ENCODE data around the gene HOXA13.

DNA sequence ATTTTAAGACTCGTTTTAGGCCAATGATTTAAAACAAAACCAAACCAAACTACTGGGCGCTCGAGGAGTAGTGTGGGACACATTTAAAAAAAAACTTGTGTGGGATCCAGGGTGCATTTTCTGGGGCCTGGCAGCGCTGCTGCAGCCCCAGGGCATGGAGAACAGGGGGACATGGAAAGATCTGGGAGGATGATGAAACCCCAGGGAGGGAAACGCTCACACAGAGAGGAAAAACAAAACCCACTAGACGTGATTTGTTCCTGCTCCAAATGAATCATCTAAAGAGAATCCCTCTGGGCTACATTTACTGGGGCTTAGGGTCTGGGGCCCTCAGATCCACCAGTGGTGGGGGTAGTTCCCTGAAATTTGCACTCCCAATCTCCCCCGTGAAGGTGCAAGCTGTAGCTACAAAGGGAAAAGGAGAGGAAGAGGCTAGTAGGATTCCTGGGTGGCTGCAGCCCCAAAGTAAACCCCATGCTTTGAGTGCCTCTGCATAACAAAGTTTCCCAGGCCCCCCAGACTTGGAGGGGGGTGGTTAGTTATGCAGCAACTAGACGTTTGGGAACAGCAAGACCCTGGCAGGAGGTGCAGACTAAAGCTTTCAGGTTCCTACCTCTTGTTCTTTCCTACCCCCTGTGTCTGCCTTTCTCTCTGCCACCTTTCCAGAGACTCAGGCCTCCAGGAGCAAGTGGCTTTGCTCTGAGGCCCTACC is 14.5 kb upstream of the HOXA13 start:
- TF ChIP-seq, protein P1, sequence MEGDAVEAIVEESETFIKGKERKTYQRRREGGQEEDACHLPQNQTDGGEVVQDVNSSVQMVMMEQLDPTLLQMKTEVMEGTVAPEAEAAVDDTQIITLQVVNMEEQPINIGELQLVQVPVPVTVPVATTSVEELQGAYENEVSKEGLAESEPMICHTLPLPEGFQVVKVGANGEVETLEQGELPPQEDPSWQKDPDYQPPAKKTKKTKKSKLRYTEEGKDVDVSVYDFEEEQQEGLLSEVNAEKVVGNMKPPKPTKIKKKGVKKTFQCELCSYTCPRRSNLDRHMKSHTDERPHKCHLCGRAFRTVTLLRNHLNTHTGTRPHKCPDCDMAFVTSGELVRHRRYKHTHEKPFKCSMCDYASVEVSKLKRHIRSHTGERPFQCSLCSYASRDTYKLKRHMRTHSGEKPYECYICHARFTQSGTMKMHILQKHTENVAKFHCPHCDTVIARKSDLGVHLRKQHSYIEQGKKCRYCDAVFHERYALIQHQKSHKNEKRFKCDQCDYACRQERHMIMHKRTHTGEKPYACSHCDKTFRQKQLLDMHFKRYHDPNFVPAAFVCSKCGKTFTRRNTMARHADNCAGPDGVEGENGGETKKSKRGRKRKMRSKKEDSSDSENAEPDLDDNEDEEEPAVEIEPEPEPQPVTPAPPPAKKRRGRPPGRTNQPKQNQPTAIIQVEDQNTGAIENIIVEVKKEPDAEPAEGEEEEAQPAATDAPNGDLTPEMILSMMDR (IDR thresholded peaks at IDR 0.05), result no peak
- no peak for TF ChIP-seq POLR2AphosphoS5 (IDR thresholded peaks at IDR 0.05)
- TF ChIP-seq POLR2A (IDR thresholded peaks at IDR 0.05), result no peak

Data from breast epithelium (tissue), 3 donors.